Measurements from ENCODE around the gene YJEFN3.
A peak's percentile ranks its signal among the peaks of the same experiment; 100 is the strongest.

GRCh38 chr19:19552798-19553197 is 24.1 kb downstream of the YJEFN3 start:
- TF ChIP-seq, protein P1, sequence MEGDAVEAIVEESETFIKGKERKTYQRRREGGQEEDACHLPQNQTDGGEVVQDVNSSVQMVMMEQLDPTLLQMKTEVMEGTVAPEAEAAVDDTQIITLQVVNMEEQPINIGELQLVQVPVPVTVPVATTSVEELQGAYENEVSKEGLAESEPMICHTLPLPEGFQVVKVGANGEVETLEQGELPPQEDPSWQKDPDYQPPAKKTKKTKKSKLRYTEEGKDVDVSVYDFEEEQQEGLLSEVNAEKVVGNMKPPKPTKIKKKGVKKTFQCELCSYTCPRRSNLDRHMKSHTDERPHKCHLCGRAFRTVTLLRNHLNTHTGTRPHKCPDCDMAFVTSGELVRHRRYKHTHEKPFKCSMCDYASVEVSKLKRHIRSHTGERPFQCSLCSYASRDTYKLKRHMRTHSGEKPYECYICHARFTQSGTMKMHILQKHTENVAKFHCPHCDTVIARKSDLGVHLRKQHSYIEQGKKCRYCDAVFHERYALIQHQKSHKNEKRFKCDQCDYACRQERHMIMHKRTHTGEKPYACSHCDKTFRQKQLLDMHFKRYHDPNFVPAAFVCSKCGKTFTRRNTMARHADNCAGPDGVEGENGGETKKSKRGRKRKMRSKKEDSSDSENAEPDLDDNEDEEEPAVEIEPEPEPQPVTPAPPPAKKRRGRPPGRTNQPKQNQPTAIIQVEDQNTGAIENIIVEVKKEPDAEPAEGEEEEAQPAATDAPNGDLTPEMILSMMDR (IDR thresholded peaks at IDR 0.05), result peak in 5 of 6 experiments; percentile 20 to 63 (median 46)
- no peak for TF ChIP-seq POLR2A (IDR thresholded peaks at IDR 0.05)

Measured in esophagus squamous epithelium (tissue), 4 donors.